NCI-H82 (cell line): ENCODE measurements around the gene SEMA6B.
A peak's percentile ranks its signal among the peaks of the same experiment; 100 is the strongest.

ENCODE experiments used
- DNase-seq: peaks from one replicate; lab custom pipeline; 2025; lab: John Stamatoyannopoulos, UW

SEMA6B gene

DNA sequence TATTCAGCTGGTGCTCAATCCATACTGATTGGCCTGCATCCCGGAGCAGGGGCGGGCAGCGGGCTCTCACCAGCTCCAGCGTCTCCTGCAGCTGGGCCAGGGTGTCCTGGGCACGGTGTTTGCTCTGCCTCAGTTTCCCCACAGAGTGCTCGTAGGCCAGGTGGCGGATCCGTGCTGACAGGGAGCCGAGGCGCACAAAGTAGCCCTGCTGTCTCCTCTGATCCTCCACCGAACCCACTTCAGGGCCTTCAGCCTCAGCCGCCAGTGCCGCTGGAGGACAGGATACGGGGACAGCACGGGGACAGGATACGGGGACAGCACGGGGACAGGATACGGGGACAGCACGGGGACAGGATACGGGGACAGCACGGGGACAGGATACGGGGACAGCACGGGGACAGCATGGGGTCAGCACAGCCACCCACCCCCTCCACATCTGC lies 33.9 kb downstream of the SEMA6B start:
- DNase-seq: no peak

DNA sequence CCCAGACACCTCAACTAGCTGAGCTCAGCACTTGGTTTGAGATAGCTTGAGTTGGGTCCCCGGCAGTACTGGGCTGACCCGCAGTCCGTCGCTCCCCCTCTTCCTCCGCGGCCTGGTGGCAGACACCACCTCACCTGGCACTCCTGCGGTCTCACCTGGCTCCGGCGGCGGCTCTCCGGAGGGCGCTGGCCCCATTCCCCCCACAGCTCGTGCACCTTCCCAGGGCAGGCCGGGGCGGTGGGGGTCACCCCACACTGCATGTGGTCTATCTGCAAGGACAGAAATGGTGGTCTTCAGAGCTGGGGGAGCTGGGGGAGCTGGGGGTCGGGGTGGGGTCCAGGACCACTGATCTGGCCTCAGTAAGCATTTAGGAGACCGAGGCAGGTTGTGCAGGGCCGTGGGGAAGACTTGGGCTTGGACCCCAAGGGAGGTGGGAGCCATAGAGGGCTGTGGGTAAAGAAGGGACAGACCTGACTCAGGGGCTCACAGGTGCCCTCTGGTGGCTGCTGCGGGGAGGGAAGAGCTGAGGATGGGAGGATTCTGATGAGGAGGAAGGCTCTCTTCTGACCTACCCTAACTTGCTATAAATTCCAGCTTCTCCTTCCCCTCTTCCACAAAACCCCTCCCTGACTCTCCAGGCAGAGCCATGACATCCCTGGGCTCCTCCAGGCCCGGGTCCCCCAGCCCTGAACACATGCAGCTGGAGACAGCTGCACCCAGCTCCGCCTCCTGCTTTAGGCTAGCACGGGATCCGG lies 34.5 kb downstream of the SEMA6B start:
- peak; percentile 50 for DNase-seq

- DNase-seq: peak; percentile 37
Measured at GRCh38 chr19:4523306-4524110, 36.0 kb downstream of the SEMA6B start.

- no peak for DNase-seq
Measured at GRCh38 chr19:4522291-4523002, 37.0 kb downstream of the SEMA6B start.

- no peak for DNase-seq
Measured at GRCh38 chr19:4521888-4522242, 37.6 kb downstream of the SEMA6B start.

- DNase-seq: no peak
Measured at GRCh38 chr19:4521170-4521887, 38.2 kb downstream of the SEMA6B start.

DNA sequence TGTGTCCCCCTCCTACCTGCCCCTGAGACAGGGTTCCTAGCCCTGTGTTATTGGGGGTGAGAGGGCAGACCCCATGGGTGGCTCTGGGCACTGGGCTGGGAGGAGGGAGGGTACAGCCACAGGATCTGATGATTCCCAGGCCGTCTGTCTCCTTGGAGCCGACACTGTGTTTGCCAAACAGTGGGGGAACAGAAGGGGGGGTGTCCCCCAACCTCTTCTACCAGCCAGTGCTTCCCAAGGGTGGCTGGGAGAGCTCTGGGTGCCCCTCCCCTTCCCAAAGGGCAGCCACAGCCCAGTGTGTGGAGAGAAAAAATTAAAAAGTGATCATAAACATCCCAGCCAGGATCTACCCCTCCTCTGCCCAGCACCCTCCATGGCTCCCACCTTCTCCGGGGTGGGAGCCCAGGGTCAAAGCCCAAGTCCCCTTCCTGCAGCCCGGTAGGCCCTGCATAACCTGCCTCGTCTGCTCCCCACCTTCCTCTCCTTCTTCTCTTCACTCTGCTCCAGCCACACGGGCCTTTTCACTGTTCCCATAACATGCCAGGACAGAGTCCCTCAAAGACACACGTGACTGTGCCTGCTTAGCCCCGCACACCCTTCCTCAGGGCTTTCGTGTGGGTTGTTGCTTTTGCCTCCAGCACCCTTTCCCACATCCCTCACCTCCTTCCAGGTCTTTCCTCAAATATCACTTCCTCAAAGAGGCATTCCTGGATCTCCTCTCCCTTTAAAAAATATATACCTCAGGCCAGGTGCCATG lies 39.8 kb downstream of the SEMA6B start:
- no peak for DNase-seq

- no peak for DNase-seq
Measured at GRCh38 chr19:4519172-4519496, 40.4 kb downstream of the SEMA6B start.

GRCh38 chr19:4518345-4519171 lies 40.9 kb downstream of the SEMA6B start, which contains the start of gene PLIN4:
Gene PLIN4 (minus strand): TSS chr19:4518486. CDS start chr19:4518272, 214 bp downstream.
- DNase-seq: peak; percentile 25

DNA sequence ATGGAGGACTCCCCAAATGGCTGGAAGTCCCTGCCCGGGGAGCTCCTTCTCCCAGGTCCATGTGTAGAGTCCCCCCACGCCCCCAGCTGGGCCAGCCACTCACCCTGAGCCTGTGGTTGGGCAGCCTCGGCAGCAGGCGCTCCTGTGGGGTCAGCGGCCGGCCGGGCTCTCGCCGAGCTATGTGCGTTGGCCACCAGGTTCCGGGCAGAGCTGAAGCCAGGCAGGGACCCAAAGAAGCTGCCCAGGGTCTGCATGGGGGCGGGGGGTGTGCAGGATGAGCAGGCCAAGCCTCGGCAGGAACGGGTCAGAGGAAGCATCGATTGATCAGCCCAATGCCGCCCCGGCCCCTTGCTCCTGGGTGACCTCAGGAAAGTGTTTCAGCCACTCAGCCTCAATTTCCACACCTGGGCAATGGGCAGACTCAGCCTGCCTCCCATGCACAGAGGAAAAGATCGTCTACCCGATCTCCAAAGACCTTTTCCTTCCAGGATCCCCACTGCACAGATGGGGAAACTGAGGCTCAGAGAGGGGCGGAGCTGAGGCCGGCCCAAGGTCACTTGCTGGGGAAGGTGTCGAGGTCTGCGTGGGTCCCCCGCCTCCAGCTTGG lies 41.9 kb downstream of the SEMA6B start:
- no peak for DNase-seq

DNA sequence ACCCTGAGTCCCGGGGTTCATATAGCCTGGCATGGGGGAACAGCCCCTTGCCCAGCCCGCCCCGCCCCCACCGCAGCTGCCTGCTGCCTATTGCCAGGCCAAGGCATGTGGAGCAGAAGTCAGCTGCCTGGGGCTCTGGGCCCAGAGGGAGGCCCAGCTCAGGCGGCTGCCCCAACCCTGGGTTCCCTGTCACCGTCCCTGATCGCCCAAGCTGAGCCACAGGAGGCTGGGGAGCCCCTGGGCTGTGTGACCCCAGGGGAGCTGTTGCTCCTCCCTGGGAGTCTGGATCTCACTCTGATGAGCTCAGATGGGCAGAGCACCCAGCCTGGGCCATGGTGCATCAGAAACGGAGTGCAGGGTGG lies 42.6 kb downstream of the SEMA6B start:
- no peak for DNase-seq

GRCh38 chr19:4516199-4516938 lies 43.1 kb downstream of the SEMA6B start:
- no peak for DNase-seq

- DNase-seq: no peak
Measured at GRCh38 chr19:4515732-4516131, 43.8 kb downstream of the SEMA6B start.

DNA sequence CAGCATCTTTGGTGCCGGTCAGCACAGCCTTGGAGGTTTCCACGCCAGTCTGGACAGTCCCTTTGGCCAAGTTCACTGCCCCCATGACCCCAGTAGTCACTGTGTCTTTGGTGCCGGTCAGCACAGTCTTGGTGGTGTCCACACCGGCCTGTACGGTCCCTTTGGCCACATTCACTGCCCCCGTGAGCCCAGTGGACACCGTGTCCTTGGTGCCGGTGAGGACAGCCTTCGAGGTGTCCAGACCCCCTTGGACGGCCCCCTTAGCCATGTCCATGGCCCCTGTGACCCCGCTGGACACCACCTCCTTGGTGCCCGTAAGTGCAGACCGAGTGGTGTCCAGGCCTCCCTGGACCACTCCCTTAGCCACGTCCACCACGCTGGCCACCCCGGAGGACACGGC lies 46.2 kb downstream of the SEMA6B start:
- DNase-seq: no peak

DNA sequence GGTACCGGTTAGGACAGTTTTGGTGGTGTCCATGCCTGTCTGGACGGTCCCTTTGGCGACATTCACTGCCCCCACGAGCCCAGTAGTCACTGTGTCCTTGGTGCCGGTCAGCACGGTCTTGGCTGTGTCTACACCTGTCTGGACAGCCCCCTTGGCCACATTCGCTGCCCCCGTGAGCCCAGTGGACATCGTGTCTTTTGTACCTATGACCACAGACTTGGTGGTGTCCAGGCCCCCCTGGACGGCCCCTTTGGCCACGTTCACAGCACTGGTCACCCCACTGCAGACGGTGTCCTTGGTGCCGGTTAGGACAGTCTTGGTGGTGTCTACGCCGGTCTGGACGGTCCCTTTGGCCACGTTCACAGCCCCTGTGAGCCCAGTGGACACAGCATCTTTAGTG lies 47.4 kb downstream of the SEMA6B start:
- no peak for DNase-seq

- DNase-seq: no peak
Measured at GRCh38 chr19:4511300-4512054, 48.0 kb downstream of the SEMA6B start.

DNA sequence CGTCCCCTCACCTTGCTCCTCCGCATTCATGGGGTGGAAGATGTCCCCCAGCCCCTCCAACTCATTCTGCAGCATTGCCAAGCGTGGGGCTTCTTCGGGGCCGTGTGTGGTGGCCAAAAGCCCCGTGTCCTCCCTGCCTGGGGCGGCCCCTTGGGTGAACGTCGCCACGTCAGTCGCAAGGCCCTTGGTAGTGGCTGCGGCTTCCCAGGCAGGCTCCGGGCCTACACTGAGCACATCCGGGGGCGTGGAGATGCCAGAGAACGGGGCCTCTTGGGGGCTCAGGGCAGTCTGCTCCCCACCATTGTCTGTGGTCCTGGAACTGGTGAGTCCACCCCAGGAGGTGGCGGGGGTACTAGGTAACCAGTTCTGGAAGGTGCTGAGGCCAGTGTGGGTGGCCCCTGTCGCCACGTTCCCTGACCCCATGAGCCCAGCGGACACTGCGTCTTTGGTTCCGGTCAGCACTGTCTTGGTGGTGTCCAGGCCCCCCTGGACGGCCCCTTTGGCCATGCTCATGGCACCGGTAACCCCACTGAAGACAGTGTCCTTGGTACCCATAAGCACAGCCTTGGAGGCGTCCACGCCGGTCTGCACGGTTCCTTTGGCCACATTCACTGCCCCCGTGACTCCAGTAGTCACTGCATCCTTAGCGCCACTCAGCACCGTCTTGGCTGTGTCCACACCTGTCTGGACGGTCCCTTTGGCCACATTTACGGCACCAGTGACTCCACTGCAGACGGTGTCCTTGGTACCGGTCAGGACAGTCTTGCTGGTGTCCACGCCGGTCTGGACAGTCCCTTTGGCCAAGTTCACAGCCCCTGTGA lies 48.8 kb downstream of the SEMA6B start:
- no peak for DNase-seq

GRCh38 chr19:4508698-4509097 lies 50.8 kb downstream of the SEMA6B start:
- DNase-seq: no peak
